CD14-positive monocyte (primary cell): ENCODE data around the gene MTRFR. TPM values are rescaled to one million over a fixed set of nuclear protein-coding genes. Genes with fewer than 3 reads are reported as not detected.

Source experiments
- DNase-seq, 3 donors: peaks; one replicate each; pipeline ENCODE4 v3.0.0-alpha.2; 2011 to 2022
- H2AFZ ChIP-seq: 2 replicates; pipeline ENCODE4 v1.6.0; 2012; ENCODE audit warnings: mild to moderate bottlenecking, low read depth, low read length, inconsistent platforms; ENCODE audit not compliant: insufficient read depth, poor library complexity, severe bottlenecking
- H3K27ac ChIP-seq, 2 donors: 1 replicate in 1 of 2; 2 replicates in 1 of 2; pipeline ENCODE4 v1.5.1; 2012 to 2013; ENCODE audit warnings: low read length in 2 of 2, control low read depth in 1 of 2, inconsistent platforms in 1 of 2, low read depth in 1 of 2, mild to moderate bottlenecking in 1 of 2
- H3K27me3 ChIP-seq, 2 donors: one replicate each; pipeline versions ENCODE4 v1.6.0 to v1.6.1; 2011 to 2013; ENCODE audit warnings: low read length in 2 of 2; ENCODE audit not compliant: control insufficient read depth in 2 of 2, insufficient read depth in 2 of 2
- H3K36me3 ChIP-seq, 2 donors: replicated peaks in 1 of 2; 1 replicate in 1 of 2; 2 replicates in 1 of 2; pipeline versions ENCODE4 v1.5.1 to v1.6.1; 2012 to 2013; ENCODE audit warnings: low read length in 2 of 2, control low read depth in 1 of 2, inconsistent platforms in 1 of 2, mild to moderate bottlenecking in 1 of 2; ENCODE audit not compliant: insufficient read depth in 2 of 2, control insufficient read depth in 1 of 2
- H3K4me1 ChIP-seq, 2 donors: 1 replicate in 1 of 2; 2 replicates in 1 of 2; pipeline versions ENCODE4 v1.5.1 to v1.6.1; 2012 to 2013; ENCODE audit warnings: low read length in 2 of 2, control low read depth in 1 of 2, inconsistent platforms in 1 of 2, mild to moderate bottlenecking in 1 of 2, moderate library complexity in 1 of 2; ENCODE audit not compliant: insufficient read depth in 2 of 2, control insufficient read depth in 1 of 2
- H3K4me2 ChIP-seq: replicated peaks from 2 replicates; pipeline ENCODE3; 2012; ENCODE audit warnings: low read length, moderate library complexity, mild to moderate bottlenecking; ENCODE audit not compliant: poor library complexity, severe bottlenecking; ENCODE audit errors: extremely low read depth
- H3K4me3 ChIP-seq, 3 experiments: fragments of 200-600 bp in 1 of 3; sonication (generic) in 1 of 3; replicated peaks in 1 of 3; 1 replicate in 2 of 3; 2 replicates in 1 of 3; pipeline ENCODE4 v1.5.1; 2011 to 2013; ENCODE audit warnings: low read length in 3 of 3, mild to moderate bottlenecking in 3 of 3, control low read depth in 2 of 3, low read depth in 2 of 3, inconsistent platforms in 1 of 3, moderate library complexity in 1 of 3
- H3K79me2 ChIP-seq: 2 replicates; pipeline ENCODE4 v1.6.0; 2012; ENCODE audit warnings: mild to moderate bottlenecking, control low read depth, inconsistent platforms, low read length, moderate library complexity; ENCODE audit not compliant: insufficient read depth
- H3K9ac ChIP-seq: 2 replicates; pipeline ENCODE4 v1.6.0; 2017; ENCODE audit warnings: low read length, mild to moderate bottlenecking; ENCODE audit not compliant: insufficient read depth, poor library complexity, severe bottlenecking
- H3K9me3 ChIP-seq, 2 donors: replicated peaks in 1 of 2; 1 replicate in 1 of 2; 2 replicates in 1 of 2; pipeline versions ENCODE4 v1.5.1 to v1.6.1; 2012 to 2013; ENCODE audit warnings: low read length in 2 of 2, control low read depth in 1 of 2; ENCODE audit not compliant: control insufficient read depth in 1 of 2, insufficient read depth in 1 of 2
- H4K20me1 ChIP-seq: 2 replicates; pipeline ENCODE4 v1.6.0; 2012; ENCODE audit warnings: mild to moderate bottlenecking, low read length, control low read depth, moderate library complexity; ENCODE audit not compliant: insufficient read depth
- H3K27ac Mint-ChIP-seq, 7 donors: one replicate each; pipeline ENCODE4 v1.8.0; 2020; ENCODE audit warnings: mild to moderate bottlenecking in 7 of 7, mixed read lengths in 7 of 7, moderate library complexity in 6 of 7, inconsistent platforms in 2 of 7
- H3K27me3 Mint-ChIP-seq, 3 donors: one replicate each; pipeline ENCODE4 v1.8.0; 2021 to 2022; ENCODE audit warnings: low read depth in 3 of 3, mild to moderate bottlenecking in 3 of 3, mixed read lengths in 3 of 3, moderate library complexity in 3 of 3, inconsistent platforms in 1 of 3
- H3K36me3 Mint-ChIP-seq, 2 donors: one replicate each; pipeline ENCODE4 v1.8.0; 2020; ENCODE audit warnings: mixed read lengths in 2 of 2, inconsistent platforms in 1 of 2, mild to moderate bottlenecking in 1 of 2
- H3K4me1 Mint-ChIP-seq: one replicate; pipeline ENCODE4 v1.8.0; 2020; ENCODE audit warnings: mild to moderate bottlenecking, mixed read lengths
- H3K4me3 Mint-ChIP-seq, 2 donors: one replicate each; pipeline ENCODE4 v1.8.0; 2020; ENCODE audit warnings: mild to moderate bottlenecking in 2 of 2, mixed read lengths in 2 of 2, moderate library complexity in 1 of 2
- H3K9me3 Mint-ChIP-seq, 7 donors: one replicate each; pipeline ENCODE4 v1.8.0; 2020 to 2022; ENCODE audit warnings: mixed read lengths in 7 of 7, mild to moderate bottlenecking in 6 of 7, moderate library complexity in 6 of 7, inconsistent platforms in 2 of 7
- CTCF ChIP-seq: fragments of 200-600 bp; IDR thresholded peaks from one replicate; pipeline ENCODE4 v1.8.0; 2022; ENCODE audit warnings: antibody characterized with exemption, mild to moderate bottlenecking
- WGBS: methylation state at CpG from one replicate; pipeline ENCODE4 v1.1.5; 2013; ENCODE audit warnings: missing lambda C conversion rate; ENCODE audit not compliant: insufficient coverage; 5-methylcytosine and 5-hydroxymethylcytosine counted together
- intact Hi-C, 2 donors: fragments of 100-400 bp; cut with micrococcal nuclease; formaldehyde crosslinking; loops; one replicate each; pipeline versions ENCODE4 v1.15.0 to v1.15.1; 2023
- polyA plus RNA-seq, 3 donors: library from polyadenylated mRNA; depleted of rRNA in 1 of 3; unstranded in 2 of 3; stranded (reverse) in 1 of 3; fragments of 300-500 nt in 2 of 3; fragments of >200 nt in 1 of 3; fragmentation: Illumina TruSeq in 2 of 3; gene quantifications; 1 replicate in 2 of 3; 2 replicates in 1 of 3; pipeline ENCODE4 v1.2.3, GENCODE V29; 2012 to 2021

Gene MTRFR
- polyA plus RNA-seq, 3 donors, result 1.7 to 2.1 (median 1.7) TPM

GRCh38 chr12:123261196-123261595, 28.0 kb downstream of the MTRFR start:
- Histone ChIP-seq H3K9ac (no peak overlapping the region), H3K79me2 (no peaks in the 10 kb centered on the region), H3K27ac (no peak overlapping the region), H3K36me3 (peaks cover 42 to 84% of the 10 kb centered on the region in 2 donors), H4K20me1 (no peaks in the 10 kb centered on the region), H3K27me3 (no peaks in the 10 kb centered on the region), H3K9me3 (no peaks in the 10 kb centered on the region), H2AFZ (no peak overlapping the region), H3K4me1 (no peaks in the 10 kb centered on the region), H3K4me2 (no peak overlapping the region), H3K4me3 (no peak overlapping the region)
- no peak for DNase-seq
- H3K27me3 Mint-ChIP-seq, result peaks cover 0 to 1% (median 0%) of the 10 kb centered on the region in 3 donors
- H3K4me1 Mint-ChIP-seq, result peaks cover 3% of the 10 kb centered on the region
- H3K4me3 Mint-ChIP-seq, result no peak overlapping the region
- H3K27ac Mint-ChIP-seq, result no peak overlapping the region
- no CpG with 5 or more reads among the region's 4 CpGs for WGBS
- intact Hi-C loops, result no loop called here
- no peaks in the 10 kb centered on the region for H3K9me3 Mint-ChIP-seq
- H3K36me3 Mint-ChIP-seq, result peaks cover 65 to 87% of the 10 kb centered on the region in 2 donors
- no peak for TF ChIP-seq CTCF

- Mint-ChIP-seq H3K4me3 (no peak overlapping the region), H3K4me1 (peaks cover 15% of the 10 kb centered on the region), H3K9me3 (no peaks in the 10 kb centered on the region), H3K36me3 (peaks cover 61 to 78% of the 10 kb centered on the region in 2 donors), H3K27ac (peak overlapping the region in 3 of 7 donors; percentile 18 to 71 (median 66)), H3K27me3 (peaks cover 0 to 1% (median 0%) of the 10 kb centered on the region in 3 donors)
- 100% methylated on average over 6 of the region's 8 CpGs for WGBS
- H3K79me2 ChIP-seq, result peaks cover under 1% of the 10 kb centered on the region
- H3K4me3 ChIP-seq, result no peak overlapping the region
- no peak for DNase-seq
- H3K9ac ChIP-seq, result no peak overlapping the region
- H4K20me1 ChIP-seq, result no peaks in the 10 kb centered on the region
- H3K4me1 ChIP-seq, result peaks cover 9 to 13% of the 10 kb centered on the region in 2 donors
- H3K9me3 ChIP-seq, result no peaks in the 10 kb centered on the region
- H3K36me3 ChIP-seq, result peaks cover 40 to 70% of the 10 kb centered on the region in 2 donors
- no peak for TF ChIP-seq CTCF
- H3K4me2 ChIP-seq, result no peak overlapping the region
- intact Hi-C loops, result no loop called here
- H2AFZ ChIP-seq, result no peak overlapping the region
- no peak overlapping the region for H3K27ac ChIP-seq
- no peaks in the 10 kb centered on the region for H3K27me3 ChIP-seq
These were observed 30.1 kb downstream of the MTRFR start for GRCh38 chr12:123263196-123263817.
